Stimulated activated CD4-positive, alpha-beta T cell treated with anti-CD3 and anti-CD28 coated beads, Interleukin-15, amount 100 ng/mL, for 48 hours (primary cell): Measurements from ENCODE around the gene FN1.
A peak's percentile ranks its signal among the peaks of the same experiment; 100 is the strongest.
"Not testable (repeated sequence)": the region's sequence is repeated elsewhere in the genome, so short reads cannot be mapped to it uniquely, and the experiment has no call there.

Source experiments
- DNase-seq, 2 donors: peaks; one replicate each; pipeline ENCODE4 v3.0.0-alpha.2; 2020; ENCODE audit warnings: low read depth in 2 of 2

Gene FN1

GRCh38 chr2:215338883-215339679 lies 96.8 kb downstream of the FN1 start:
- no peak for DNase-seq

GRCh38 chr2:215332872-215333595 lies 102.8 kb downstream of the FN1 start:
- no peak for DNase-seq

GRCh38 chr2:215328066-215328465 lies 107.8 kb downstream of the FN1 start:
- DNase-seq = no peak

GRCh38 chr2:215324811-215325210 lies 111.1 kb downstream of the FN1 start:
- no peak for DNase-seq

- no peak for DNase-seq
Observed at GRCh38 chr2:215320679-215321078, 115.2 kb downstream of the FN1 start.

GRCh38 chr2:215320102-215320501 lies 115.8 kb downstream of the FN1 start:
- DNase-seq = no peak

GRCh38 chr2:215319500-215319899 lies 116.4 kb downstream of the FN1 start:
- DNase-seq = no peak

- no peak for DNase-seq
Observed at GRCh38 chr2:215316336-215316735, 119.5 kb downstream of the FN1 start.

GRCh38 chr2:215315301-215315700 lies 120.6 kb downstream of the FN1 start:
- DNase-seq = no peak

GRCh38 chr2:215314896-215315295 lies 121.0 kb downstream of the FN1 start:
- no peak for DNase-seq

- DNase-seq = no peak
Observed at GRCh38 chr2:215313255-215313613, 122.6 kb downstream of the FN1 start.

- peak; percentile 82 to 86 for DNase-seq
Observed at GRCh38 chr2:215311625-215312396, 124.1 kb downstream of the FN1 start, which contains the start of gene ATIC. ATIC (plus strand) TSS chr2:215312059; CDS start chr2:215312143, 84 bp downstream.

- not testable (repeated sequence) for DNase-seq
Observed at GRCh38 chr2:215311259-215311624, 124.6 kb downstream of the FN1 start.
